NCI-H2227 (cell line): Measurements from ENCODE around the gene TMEM221.

Experiments used
- DNase-seq: peaks from one replicate; lab custom pipeline; 2025; ENCODE audit not compliant: unreplicated experiment; lab: John Stamatoyannopoulos, UW

Gene TMEM221

GRCh38 chr19:17406046-17406886 is 42.2 kb downstream of the TMEM221 start:
- no peak for DNase-seq

GRCh38 chr19:17405250-17406045 is 43.0 kb downstream of the TMEM221 start, which contains the start of gene BST2:
Gene BST2, minus strand, starts transcription at chr19:17405630. Its CDS starts 55 bp downstream, at chr19:17405575.
- no peak for DNase-seq

GRCh38 chr19:17404621-17405249 is 43.7 kb downstream of the TMEM221 start:
- DNase-seq: no peak

GRCh38 chr19:17404015-17404414 is 44.5 kb downstream of the TMEM221 start:
- no peak for DNase-seq

- peak; percentile 10 for DNase-seq
Measured at GRCh38 chr19:17402982-17403855, 45.2 kb downstream of the TMEM221 start.

- no peak for DNase-seq
Measured at GRCh38 chr19:17401628-17402027, 46.8 kb downstream of the TMEM221 start.

- no peak for DNase-seq
Measured at GRCh38 chr19:17398902-17399527, 49.5 kb downstream of the TMEM221 start.

- DNase-seq: peak; percentile 28
Measured at GRCh38 chr19:17394891-17395415, 53.5 kb downstream of the TMEM221 start.

GRCh38 chr19:17393914-17394313 is 54.6 kb downstream of the TMEM221 start, which contains the start of gene CCDC194:
Gene CCDC194, minus strand, starts transcription at chr19:17394196. Its CDS starts 38 bp downstream, at chr19:17394158.
- DNase-seq: no peak

GRCh38 chr19:17393002-17393401 is 55.5 kb downstream of the TMEM221 start:
- DNase-seq: no peak

- DNase-seq: no peak
Measured at GRCh38 chr19:17391371-17392151, 56.9 kb downstream of the TMEM221 start.

- peak; percentile 93 for DNase-seq
Measured at GRCh38 chr19:17390665-17391370, 57.6 kb downstream of the TMEM221 start.

GRCh38 chr19:17389957-17390664 is 58.4 kb downstream of the TMEM221 start:
- peak; percentile 33 for DNase-seq

- DNase-seq: no peak
Measured at GRCh38 chr19:17389288-17389687, 59.2 kb downstream of the TMEM221 start.

- peak; percentile 62 for DNase-seq
Measured at GRCh38 chr19:17385878-17386611, 62.4 kb downstream of the TMEM221 start.
